ENCODE data around the gene PLCB1.
"Not testable (repeated sequence)": the region's sequence is repeated elsewhere in the genome, so short reads cannot be mapped to it uniquely, and the experiment has no call there.

PLCB1 gene

GRCh38 chr20:8131598-8132483 is at the start of gene PLCB1:
TSS of gene PLCB1 (plus strand) at chr20:8132266. CDS start at chr20:8132652, 386 bp downstream.
- H3K4me3 Mint-ChIP-seq: peak within 1 kb of the TSS; percentile 78
- peaks cover 68% of the 10 kb centered on the region for H3K27me3 Mint-ChIP-seq
- H3K9me3 Mint-ChIP-seq: no peaks in the 10 kb centered on the region
- H3K36me3 Mint-ChIP-seq: no peaks in the 10 kb centered on the region
- H3K4me1 Mint-ChIP-seq: peaks cover 8% of the 10 kb centered on the region
- ATAC-seq: peak; percentile 80
- no peak within 1 kb of the TSS for H3K27ac Mint-ChIP-seq

GRCh38 chr20:8082989-8083388 is 49.1 kb upstream of the PLCB1 start:
- H3K27ac Mint-ChIP-seq: no peak overlapping the region
- H3K9me3 Mint-ChIP-seq: no peaks in the 10 kb centered on the region
- H3K4me1 Mint-ChIP-seq: no peaks in the 10 kb centered on the region
- no peak for ATAC-seq
- H3K36me3 Mint-ChIP-seq: no peaks in the 10 kb centered on the region
- H3K27me3 Mint-ChIP-seq: no peaks in the 10 kb centered on the region
- H3K4me3 Mint-ChIP-seq: no peak overlapping the region

GRCh38 chr20:8089668-8090067 is 42.4 kb upstream of the PLCB1 start:
- Mint-ChIP-seq H3K4me3 (no peak overlapping the region), H3K27me3 (peaks cover 19% of the 10 kb centered on the region), H3K27ac (no peak overlapping the region), H3K36me3 (no peaks in the 10 kb centered on the region), H3K9me3 (no peaks in the 10 kb centered on the region), H3K4me1 (no peaks in the 10 kb centered on the region)
- ATAC-seq: no peak

- Mint-ChIP-seq H3K9me3 (no peaks in the 10 kb centered on the region), H3K27me3 (peaks cover 18% of the 10 kb centered on the region), H3K4me3 (no peak overlapping the region), H3K27ac (no peak overlapping the region), H3K4me1 (no peaks in the 10 kb centered on the region), H3K36me3 (no peaks in the 10 kb centered on the region)
- no peak for ATAC-seq
Measured at GRCh38 chr20:8094415-8094818, 37.6 kb upstream of the PLCB1 start.

GRCh38 chr20:8094850-8095249 is 37.2 kb upstream of the PLCB1 start:
- Mint-ChIP-seq H3K27ac (no peak overlapping the region), H3K4me3 (no peak overlapping the region), H3K27me3 (peaks cover 18% of the 10 kb centered on the region), H3K9me3 (no peaks in the 10 kb centered on the region), H3K36me3 (no peaks in the 10 kb centered on the region), H3K4me1 (no peaks in the 10 kb centered on the region)
- no peak for ATAC-seq

- no peak for ATAC-seq
Measured at GRCh38 chr20:8095648-8096572, 36.2 kb upstream of the PLCB1 start.

GRCh38 chr20:8097307-8097706 is 34.8 kb upstream of the PLCB1 start:
- Mint-ChIP-seq H3K36me3 (no peaks in the 10 kb centered on the region), H3K4me3 (no peak overlapping the region), H3K9me3 (no peaks in the 10 kb centered on the region), H3K4me1 (no peaks in the 10 kb centered on the region), H3K27ac (no peak overlapping the region), H3K27me3 (peaks cover 8% of the 10 kb centered on the region)
- ATAC-seq: no peak

More at GRCh38 chr20:8095648-8096572, 36.2 kb upstream of the PLCB1 start:
- Mint-ChIP-seq H3K4me3 (no peak overlapping the region), H3K9me3 (no peaks in the 10 kb centered on the region), H3K36me3 (no peaks in the 10 kb centered on the region), H3K4me1 (no peaks in the 10 kb centered on the region), H3K27ac (no peak overlapping the region), H3K27me3 (peaks cover 18% of the 10 kb centered on the region)

GRCh38 chr20:8104252-8104651 is 27.8 kb upstream of the PLCB1 start:
- Mint-ChIP-seq H3K27me3 (peaks cover 11% of the 10 kb centered on the region), H3K27ac (no peak overlapping the region)
- ATAC-seq: no peak

GRCh38 chr20:8114612-8115011 is 17.5 kb upstream of the PLCB1 start:
- H3K4me1 Mint-ChIP-seq, H3K27ac Mint-ChIP-seq, ATAC-seq, H3K9me3 Mint-ChIP-seq, H3K27me3 Mint-ChIP-seq, H3K36me3 Mint-ChIP-seq, H3K4me3 Mint-ChIP-seq: not testable (repeated sequence)

More at GRCh38 chr20:8104252-8104651, 27.8 kb upstream of the PLCB1 start:
- peaks cover 25% of the 10 kb centered on the region for H3K9me3 Mint-ChIP-seq
- H3K36me3 Mint-ChIP-seq: peaks cover 8% of the 10 kb centered on the region
- H3K4me3 Mint-ChIP-seq: no peak overlapping the region
- no peaks in the 10 kb centered on the region for H3K4me1 Mint-ChIP-seq

GRCh38 chr20:8115436-8115835 is 16.6 kb upstream of the PLCB1 start:
- Mint-ChIP-seq H3K4me3 (no peak overlapping the region), H3K9me3 (peaks cover 2% of the 10 kb centered on the region), H3K4me1 (no peaks in the 10 kb centered on the region), H3K27ac (no peak overlapping the region), H3K27me3 (peaks cover 9% of the 10 kb centered on the region), H3K36me3 (no peaks in the 10 kb centered on the region)
- ATAC-seq: no peak

- Mint-ChIP-seq H3K27me3 (peaks cover 9% of the 10 kb centered on the region), H3K36me3 (no peaks in the 10 kb centered on the region), H3K4me1 (no peaks in the 10 kb centered on the region), H3K4me3 (no peak overlapping the region), H3K9me3 (no peaks in the 10 kb centered on the region), H3K27ac (no peak overlapping the region)
- no peak for ATAC-seq
Measured at GRCh38 chr20:8116067-8116811, 15.8 kb upstream of the PLCB1 start.

- no peaks in the 10 kb centered on the region for H3K4me1 Mint-ChIP-seq
- H3K27ac Mint-ChIP-seq: no peak overlapping the region
- H3K9me3 Mint-ChIP-seq: no peaks in the 10 kb centered on the region
Measured at GRCh38 chr20:8117636-8118035, 14.4 kb upstream of the PLCB1 start.

GRCh38 chr20:8118039-8118438 is 14.0 kb upstream of the PLCB1 start:
- H3K4me3 Mint-ChIP-seq: no peak overlapping the region
- no peak for ATAC-seq
- no peaks in the 10 kb centered on the region for H3K9me3 Mint-ChIP-seq
- peaks cover 14% of the 10 kb centered on the region for H3K27me3 Mint-ChIP-seq
- H3K4me1 Mint-ChIP-seq: no peaks in the 10 kb centered on the region
- no peak overlapping the region for H3K27ac Mint-ChIP-seq
- H3K36me3 Mint-ChIP-seq: no peaks in the 10 kb centered on the region

More at GRCh38 chr20:8117636-8118035, 14.4 kb upstream of the PLCB1 start:
- Mint-ChIP-seq H3K27me3 (peaks cover 10% of the 10 kb centered on the region), H3K4me3 (no peak overlapping the region), H3K36me3 (no peaks in the 10 kb centered on the region)
- no peak for ATAC-seq

GRCh38 chr20:8118760-8119159 is 13.3 kb upstream of the PLCB1 start:
- no peaks in the 10 kb centered on the region for H3K36me3 Mint-ChIP-seq
- H3K27me3 Mint-ChIP-seq: peaks cover 16% of the 10 kb centered on the region
- no peak overlapping the region for H3K4me3 Mint-ChIP-seq
- no peak for ATAC-seq
- no peaks in the 10 kb centered on the region for H3K4me1 Mint-ChIP-seq
- no peak overlapping the region for H3K27ac Mint-ChIP-seq
- H3K9me3 Mint-ChIP-seq: no peaks in the 10 kb centered on the region

- no peaks in the 10 kb centered on the region for H3K36me3 Mint-ChIP-seq
- H3K9me3 Mint-ChIP-seq: no peaks in the 10 kb centered on the region
- H3K4me3 Mint-ChIP-seq: no peak overlapping the region
- no peak for ATAC-seq
- H3K27ac Mint-ChIP-seq: no peak overlapping the region
- peaks cover 13% of the 10 kb centered on the region for H3K27me3 Mint-ChIP-seq
- H3K4me1 Mint-ChIP-seq: no peaks in the 10 kb centered on the region
Measured at GRCh38 chr20:8121666-8122065, 10.4 kb upstream of the PLCB1 start.

Data from stimulated activated memory B cell treated with anti-CD40 and anti-IgM and Interleukin-4, amounts not matched to agents 10 μg/mL and 1 μg/mL and 100 μg/mL, for 72 hours (primary cell).